Stimulated activated CD4-positive, alpha-beta T cell treated with anti-CD3 and anti-CD28 coated beads, Interleukin-15, amount 100 ng/mL, for 24 hours (primary cell): ENCODE measurements around the gene SERPINB12.
A peak's percentile ranks its signal among the peaks of the same experiment; 100 is the strongest.

Source experiments
- DNase-seq: peaks from one replicate; pipeline ENCODE4 v3.0.0-alpha.2; 2020

The SERPINB12 gene, protein sequence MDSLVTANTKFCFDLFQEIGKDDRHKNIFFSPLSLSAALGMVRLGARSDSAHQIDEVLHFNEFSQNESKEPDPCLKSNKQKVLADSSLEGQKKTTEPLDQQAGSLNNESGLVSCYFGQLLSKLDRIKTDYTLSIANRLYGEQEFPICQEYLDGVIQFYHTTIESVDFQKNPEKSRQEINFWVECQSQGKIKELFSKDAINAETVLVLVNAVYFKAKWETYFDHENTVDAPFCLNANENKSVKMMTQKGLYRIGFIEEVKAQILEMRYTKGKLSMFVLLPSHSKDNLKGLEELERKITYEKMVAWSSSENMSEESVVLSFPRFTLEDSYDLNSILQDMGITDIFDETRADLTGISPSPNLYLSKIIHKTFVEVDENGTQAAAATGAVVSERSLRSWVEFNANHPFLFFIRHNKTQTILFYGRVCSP

DNA sequence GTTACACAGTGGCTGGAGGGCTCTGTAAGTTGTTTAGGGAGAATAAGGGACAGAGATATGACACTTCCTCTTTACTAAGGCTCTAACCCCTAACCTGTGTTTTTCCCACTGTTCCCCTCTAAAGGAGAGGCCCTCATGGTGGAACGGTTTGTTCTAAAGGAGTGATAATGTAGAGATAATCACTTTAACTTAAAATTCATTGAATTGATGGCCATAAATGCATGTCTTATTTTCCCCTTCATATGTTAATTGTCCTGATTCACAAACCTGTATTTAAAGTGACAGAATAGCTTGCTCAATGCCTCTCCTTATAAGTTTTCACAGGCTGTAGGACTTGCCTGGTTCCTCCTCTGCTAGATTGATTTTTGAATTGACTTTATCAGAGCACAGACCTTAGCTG is at the start of gene SERPINB12:
Gene SERPINB12 (plus strand): TSS at position 301 of the 400 bp plus-strand sequence. CDS start 13,791 bp downstream, outside the sequence.
- DNase-seq: no peak

DNA sequence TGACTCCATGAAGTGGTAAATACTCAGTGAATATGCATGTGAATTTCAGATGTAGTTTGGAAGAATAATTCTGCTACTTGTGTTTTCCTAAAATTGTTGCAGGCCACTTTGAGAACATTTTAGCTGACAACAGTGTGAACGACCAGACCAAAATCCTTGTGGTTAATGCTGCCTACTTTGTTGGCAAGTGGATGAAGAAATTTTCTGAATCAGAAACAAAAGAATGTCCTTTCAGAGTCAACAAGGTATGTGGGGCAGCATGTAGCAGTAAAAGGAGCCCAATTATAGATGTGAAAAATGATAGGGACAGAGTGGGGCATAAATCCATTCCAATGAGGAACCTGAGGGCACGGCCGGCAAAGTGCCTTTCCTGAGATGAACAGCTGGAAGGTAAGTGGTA is 49.3 kb upstream of the SERPINB12 start:
- DNase-seq: no peak

DNA sequence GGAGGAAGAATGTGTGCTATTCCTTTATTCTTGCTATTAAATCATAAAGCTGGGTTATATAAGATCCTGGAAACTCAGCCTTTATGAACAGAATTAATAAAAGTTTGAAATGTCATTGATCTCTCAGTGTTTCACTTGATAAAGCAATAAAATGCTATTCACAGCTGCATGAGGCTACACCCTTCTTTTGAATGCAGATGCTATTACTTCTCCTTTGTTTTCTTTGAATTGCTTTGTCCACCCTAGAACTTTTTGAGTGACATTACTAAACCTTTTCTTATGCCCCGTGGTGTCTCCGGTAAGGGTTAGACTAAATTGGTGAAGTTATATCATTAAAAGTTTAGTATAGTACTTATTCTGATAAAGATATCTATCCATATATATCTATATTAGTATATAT is 46.5 kb upstream of the SERPINB12 start:
- no peak for DNase-seq

- DNase-seq: peak; percentile 51
Observed at GRCh38 chr18:63505566-63506335, 36.4 kb upstream of the SERPINB12 start.

GRCh38 chr18:63506336-63506646 is 35.9 kb upstream of the SERPINB12 start:
- DNase-seq: no peak

GRCh38 chr18:63508596-63508995 is 33.6 kb upstream of the SERPINB12 start:
- no peak for DNase-seq

DNA sequence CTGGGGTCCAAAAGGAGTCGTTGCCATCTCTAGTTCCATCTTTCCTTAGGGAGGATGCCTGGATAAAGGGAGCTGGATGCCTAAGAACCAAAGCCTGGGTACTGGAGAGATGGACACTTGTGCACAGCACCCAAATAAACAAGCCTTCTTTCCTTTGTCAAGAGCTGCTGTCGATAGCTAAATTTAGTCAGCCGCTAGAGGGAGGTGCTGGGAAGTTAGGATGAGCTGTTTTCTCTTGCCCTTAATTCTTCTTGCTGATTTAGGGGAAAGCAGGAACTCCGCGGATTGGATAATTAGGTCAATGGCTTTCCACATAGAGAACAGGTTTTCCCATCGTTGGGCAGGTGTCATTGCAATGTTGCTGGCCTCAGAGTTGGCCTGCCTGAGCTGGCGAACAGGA is 30.9 kb upstream of the SERPINB12 start:
- peak; percentile 22 for DNase-seq

GRCh38 chr18:63514326-63514725 is 27.8 kb upstream of the SERPINB12 start:
- DNase-seq: no peak

DNA sequence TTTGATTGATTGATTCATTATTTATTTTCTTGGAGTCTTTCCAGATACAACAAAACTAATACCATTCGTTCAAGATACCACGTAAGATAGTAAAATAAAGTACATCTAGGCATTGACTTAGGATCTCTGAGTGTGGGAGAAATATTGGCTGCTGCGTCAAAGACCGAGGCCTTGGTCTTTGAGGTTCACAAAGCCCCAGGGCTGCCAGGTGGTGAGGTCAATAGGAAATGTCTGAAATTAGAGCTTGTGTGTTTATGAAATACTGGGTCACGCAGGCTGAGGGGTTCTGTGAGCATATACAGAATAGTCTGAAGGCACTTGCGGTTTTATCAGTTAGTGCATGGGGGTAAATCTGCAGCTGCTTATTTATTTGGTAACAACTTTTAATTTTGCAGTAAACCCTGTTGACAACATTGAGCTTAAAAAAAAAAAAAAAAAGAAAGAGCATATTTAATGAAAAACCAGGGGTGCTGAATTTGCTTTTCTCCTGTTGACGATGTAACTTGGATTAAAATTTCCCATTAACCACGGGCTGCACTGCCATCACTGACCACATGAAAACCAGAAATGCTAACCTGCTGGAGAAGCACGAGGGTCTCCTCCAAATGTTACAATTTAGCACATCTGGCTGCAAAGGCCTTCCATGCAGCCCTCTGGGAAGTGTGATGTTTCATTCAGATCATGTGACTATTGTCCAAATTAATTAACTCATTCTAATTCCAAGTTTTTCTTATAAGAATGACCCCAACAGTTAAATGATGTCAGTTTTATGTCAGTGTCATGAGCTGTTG is 27.1 kb upstream of the SERPINB12 start:
- no peak for DNase-seq

DNA sequence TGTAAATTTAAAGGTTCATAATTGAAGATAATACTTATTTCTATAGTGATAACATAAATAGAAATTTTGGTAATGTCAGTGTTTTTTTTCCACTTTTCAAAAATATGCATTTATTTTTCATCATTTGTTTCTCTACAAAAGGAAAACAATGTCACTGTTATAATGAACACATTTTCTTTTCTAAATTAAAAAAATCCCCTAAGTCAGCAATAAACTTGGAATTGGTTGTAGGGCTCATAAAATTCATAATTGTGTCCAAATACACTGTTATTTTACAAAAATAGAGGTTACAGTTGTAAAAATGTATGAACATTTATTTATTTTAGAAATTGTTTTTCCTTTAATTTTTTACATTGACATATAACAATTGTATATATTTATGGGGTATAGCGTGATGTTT is 26.4 kb upstream of the SERPINB12 start:
- DNase-seq: no peak

DNA sequence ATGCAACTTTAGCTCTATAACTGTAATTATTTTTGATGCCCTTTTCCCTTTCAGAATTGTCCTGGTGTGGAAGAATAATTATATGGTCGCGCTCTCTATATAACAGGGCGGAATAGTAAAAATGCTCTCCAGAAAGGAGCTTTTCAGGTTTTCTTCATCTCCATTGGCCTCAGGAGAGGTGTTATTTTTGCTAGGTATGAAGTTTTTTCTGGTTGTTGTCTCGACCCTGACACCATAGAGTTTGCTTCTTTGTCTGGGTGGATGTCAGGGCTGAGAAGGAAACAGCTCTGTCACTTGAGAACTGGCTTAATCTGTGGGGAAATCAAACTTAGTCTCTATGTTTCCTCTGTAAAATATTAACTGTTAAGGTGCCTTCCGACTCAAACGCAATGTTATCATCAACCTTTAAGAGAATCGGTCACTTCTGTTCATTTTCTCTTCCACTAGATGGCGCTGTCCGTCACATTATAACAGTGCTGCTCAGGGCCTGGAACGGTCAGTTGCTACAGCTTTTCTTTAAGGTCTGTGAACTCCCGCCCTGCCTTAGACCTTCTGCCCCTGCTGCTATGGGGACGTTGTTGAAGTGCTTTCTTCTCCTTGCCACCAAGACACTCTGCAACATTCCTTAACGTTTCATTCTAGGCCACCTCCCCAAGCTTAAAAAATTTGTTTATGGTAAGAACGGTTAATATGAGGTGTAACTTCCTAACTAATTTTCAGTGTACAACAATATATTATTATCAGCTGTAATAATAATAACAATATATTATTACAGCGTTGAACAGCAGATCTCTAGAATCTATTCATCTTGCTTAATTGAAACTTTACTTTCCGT is 23.8 kb upstream of the SERPINB12 start:
- DNase-seq: peak; percentile 60

DNA sequence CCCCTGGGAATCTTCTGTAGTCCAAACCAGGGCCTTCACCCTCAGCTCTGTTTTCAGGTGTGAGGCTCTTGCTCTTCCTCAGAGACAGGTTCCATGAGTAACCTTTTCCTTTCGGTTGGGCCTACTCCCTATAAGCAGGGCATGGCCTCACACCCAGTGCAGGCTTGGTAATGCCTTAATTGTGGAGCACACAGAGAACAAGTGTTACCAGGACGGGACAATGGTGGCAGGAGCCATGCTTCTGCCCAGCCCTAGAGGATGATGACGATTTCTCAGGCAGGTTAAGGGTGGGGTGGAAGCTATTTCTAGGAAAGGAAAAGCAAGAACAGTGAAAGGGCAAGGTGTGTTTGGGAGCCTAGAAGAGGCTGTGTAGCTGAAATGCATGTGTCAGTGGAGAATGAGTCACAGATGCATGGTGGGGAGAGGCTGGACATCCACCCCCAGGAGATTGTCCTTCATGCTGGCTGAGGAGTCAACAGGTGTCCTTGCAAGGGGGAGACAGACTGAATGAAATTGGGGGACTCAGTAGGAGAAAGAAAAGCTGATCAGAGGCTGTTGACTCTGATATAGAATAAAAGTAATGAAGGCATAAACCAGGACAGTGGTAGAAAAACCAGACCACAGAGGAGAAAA is 22.0 kb upstream of the SERPINB12 start:
- DNase-seq: no peak

GRCh38 chr18:63523660-63524059 is 18.5 kb upstream of the SERPINB12 start:
- DNase-seq: no peak

- no peak for DNase-seq
Observed at GRCh38 chr18:63527251-63527650, 14.9 kb upstream of the SERPINB12 start.

- no peak for DNase-seq
Observed at GRCh38 chr18:63528863-63529492, 13.2 kb upstream of the SERPINB12 start.

- no peak for DNase-seq
Observed at GRCh38 chr18:63532471-63532870, 9.7 kb upstream of the SERPINB12 start.

DNA sequence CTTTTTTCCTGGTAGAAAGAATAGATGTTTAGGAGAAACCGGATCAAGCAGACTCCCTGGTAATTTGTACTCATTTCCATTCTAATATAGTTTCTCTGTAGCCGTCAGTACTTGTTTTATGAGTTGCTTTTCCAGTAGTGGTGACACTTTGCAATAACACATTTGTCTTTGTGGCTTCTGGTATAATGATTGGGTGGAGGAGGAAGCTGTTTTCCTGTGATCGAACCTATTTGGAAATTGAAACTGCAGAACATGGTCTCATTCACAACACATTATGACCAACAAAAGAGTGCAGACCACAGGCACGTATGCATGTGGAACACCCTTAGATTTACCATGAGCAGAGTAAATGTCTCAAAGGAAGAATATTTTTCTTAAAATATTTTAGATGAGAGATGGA is 7.6 kb upstream of the SERPINB12 start:
- DNase-seq: no peak

- no peak for DNase-seq
Observed at GRCh38 chr18:63539904-63540510, 2.2 kb upstream of the SERPINB12 start.

GRCh38 chr18:63544017-63544416 is 1.8 kb downstream of the SERPINB12 start:
- DNase-seq: no peak

DNA sequence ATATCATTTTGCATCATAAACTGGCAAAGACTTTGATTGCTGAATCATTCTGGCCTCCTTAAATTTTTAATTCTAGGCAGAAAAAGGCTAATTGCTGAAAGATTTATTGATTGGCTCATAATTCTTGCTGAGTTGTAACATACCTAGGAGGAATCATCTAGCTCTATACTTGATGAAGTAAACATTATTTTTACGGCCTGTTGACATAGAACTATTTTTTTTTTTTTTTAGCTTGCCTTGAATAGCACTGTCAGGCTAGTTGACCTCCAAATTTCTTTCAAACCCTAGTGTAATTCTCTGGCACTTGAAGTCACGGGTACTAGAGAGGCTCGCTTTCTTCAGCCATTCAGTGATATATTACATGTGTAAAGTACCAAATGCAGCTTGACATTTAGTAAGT is 2.8 kb downstream of the SERPINB12 start:
- DNase-seq: no peak

- DNase-seq: no peak
Observed at GRCh38 chr18:63550068-63550467, 7.9 kb downstream of the SERPINB12 start.
